GM19240 (cell line): ENCODE data around the gene KATNA1.
A peak's percentile ranks its signal among the peaks of the same experiment; 100 is the strongest.
"Not testable (repeated sequence)": the region's sequence is repeated elsewhere in the genome, so short reads cannot be mapped to it uniquely, and the experiment has no call there.

Experiments used
- DNase-seq: peaks from one replicate; pipeline ENCODE4 v3.0.0; 2011; ENCODE audit warnings: low spot score; ENCODE audit not compliant: insufficient read length

KATNA1 gene

DNA sequence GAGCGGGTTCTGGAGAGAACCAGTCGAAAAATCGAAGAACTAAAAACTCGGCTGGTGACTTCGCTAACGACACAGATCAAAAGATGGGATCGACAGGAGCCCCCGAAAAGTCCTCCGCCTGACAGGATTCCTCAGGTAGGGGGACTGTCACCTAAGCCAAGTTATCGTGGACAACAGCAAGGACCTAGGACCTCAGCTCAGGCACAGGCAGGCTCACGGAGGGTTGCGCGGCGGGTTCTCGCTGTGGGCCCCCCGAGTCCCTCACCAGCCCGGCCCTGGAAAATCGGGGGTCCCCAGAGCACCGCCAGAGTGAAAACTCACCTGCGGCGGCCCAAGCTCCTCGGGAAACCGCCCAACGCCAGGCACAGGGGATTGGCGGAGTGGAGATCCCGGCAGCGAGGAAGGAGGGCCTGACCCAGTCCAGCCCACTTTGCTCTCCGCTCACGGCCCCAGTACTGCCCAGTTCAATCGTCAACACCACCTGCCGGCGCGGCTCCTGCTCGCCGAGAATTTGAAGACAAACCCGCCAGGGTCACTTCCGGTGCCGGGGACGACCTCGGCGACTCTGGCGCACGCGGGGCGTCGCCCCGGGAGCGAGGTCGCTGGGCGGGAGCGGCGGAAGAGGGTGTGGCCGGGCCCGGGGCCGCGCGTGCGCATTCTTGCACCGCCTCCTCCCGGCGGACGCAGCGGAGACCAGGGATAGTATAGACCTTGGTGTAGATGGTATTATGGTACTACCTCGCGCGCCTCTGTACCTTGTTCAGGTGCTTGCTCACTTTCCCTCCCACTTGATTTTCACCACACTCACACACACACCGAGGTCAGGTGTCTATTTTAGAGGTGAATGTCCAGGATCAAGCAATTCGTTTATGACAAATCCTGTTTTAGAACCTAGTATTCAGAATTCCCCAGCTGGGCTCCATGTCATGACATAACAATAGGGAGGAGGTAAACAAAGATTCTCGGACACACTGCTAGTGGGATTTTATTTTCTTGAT lies at the start of gene KATNA1:
KATNA1 (minus strand) TSS at position 567 of the 998 bp plus-strand sequence. CDS start 10,167 bp downstream, outside the sequence.
- peak; percentile 86 for DNase-seq

DNA sequence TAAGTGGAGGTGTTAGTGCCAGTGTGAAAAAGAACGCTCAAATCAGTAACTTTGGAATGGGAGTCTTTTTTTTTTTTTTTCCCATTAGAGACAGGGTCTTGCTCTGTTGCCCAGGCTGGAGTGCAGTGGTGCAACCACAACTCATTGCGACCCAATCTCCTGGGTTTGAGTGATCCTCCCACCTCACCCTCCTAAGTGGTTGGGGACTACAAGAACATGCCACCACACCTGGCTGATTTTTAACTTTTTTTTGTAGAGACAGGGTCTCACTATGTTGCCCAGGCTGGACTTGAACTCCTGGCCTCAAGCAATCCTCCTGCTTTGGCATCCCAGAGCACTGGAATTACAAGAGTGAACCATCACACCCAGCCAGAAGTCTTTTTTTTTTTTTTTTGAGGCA lies 49.7 kb upstream of the KATNA1 start:
- DNase-seq: no peak

DNA sequence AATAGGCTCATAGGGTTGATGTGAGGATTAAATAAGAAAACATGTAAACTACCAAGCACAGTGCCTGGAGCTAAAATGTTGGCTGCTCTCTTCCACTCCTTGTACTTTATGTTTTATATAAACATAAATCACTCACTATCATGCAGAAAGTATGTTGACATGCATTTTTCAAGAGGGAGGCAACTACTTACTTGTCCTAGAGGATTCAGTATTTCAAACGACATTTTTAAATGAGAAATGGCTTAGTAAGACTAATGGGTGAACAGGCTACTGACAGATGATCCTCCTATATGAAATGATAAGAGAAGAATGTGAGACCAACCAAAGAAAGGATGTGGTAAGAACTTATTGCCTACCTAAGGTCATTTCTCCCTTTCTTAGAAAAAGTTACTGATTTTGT lies 48.4 kb upstream of the KATNA1 start:
- DNase-seq: no peak

- no peak for DNase-seq
Observed at GRCh38 chr6:149694921-149695320, 46.4 kb upstream of the KATNA1 start.

DNA sequence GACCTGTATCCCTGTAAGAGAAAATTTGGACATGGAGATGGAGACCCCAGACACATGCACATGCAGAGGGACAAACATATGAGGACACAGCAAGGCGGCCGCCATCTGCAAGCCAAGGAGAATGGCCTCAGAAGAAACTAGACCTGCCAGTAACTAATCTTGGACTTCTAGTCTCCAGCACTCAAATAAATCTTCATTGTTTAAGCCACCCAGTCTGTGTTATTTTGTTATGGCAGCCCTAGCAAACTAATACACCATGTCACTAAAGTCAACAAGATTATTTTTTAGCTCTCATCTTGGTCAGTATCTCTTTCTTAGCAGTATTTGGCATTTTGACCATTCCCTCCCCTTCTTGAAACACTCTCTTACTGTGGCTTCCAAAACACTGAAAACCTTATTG lies 42.7 kb upstream of the KATNA1 start:
- no peak for DNase-seq

GRCh38 chr6:149686230-149686629 lies 37.7 kb upstream of the KATNA1 start:
- DNase-seq: no peak

DNA sequence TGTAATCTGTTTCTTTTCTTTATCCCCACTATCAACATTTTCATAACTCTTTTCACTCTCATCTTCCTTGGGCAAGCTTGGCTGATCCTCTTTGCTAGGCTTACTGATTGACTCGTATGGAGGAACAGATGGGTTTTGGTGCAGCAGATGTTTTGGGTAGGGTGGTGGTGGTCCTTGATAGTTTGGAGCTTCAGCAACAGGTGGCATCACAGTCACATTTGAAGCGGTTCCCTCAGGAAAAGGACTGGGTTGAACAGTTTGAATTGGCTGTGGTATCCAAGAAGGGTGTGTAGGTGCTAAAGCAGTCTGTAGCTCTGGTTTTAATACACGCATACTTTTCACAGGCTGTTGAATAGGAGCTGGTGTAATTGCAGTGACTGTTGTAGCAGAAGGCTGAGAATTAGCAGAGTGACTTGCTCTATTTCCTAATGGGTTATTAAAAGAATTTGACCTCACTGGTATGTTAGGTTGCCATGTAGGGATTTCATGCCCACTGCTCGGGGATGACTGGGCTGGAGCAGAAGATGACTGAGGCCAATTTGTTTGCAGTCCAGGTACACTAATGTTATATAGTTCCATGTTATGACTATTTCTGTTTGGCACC lies 34.8 kb upstream of the KATNA1 start:
- DNase-seq: no peak

DNA sequence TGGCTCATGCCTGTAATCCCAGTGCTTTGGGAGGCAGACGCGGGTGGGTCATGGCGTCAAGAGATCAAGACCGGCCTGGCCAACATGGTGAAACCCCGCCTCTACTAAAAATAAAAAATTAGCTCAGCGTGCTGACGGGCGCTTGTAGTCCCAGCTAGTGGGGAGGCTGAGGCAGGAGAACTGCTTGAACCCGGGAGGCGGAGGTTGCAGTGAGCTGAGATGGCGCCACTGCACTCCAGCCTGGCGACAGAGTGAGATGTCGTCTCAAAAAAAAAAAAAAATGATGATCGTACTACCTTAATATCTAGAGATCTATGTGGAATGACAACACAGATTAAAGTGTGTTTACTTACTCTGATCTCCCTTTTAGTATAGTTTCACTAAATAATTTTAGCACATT lies 33.3 kb upstream of the KATNA1 start:
- not testable (repeated sequence) for DNase-seq

GRCh38 chr6:149681209-149681608 lies 32.7 kb upstream of the KATNA1 start:
- no peak for DNase-seq

GRCh38 chr6:149680503-149680902 lies 32.0 kb upstream of the KATNA1 start:
- peak; percentile 13 for DNase-seq

- not testable (repeated sequence) for DNase-seq
Observed at GRCh38 chr6:149672265-149672664, 23.8 kb upstream of the KATNA1 start.

DNA sequence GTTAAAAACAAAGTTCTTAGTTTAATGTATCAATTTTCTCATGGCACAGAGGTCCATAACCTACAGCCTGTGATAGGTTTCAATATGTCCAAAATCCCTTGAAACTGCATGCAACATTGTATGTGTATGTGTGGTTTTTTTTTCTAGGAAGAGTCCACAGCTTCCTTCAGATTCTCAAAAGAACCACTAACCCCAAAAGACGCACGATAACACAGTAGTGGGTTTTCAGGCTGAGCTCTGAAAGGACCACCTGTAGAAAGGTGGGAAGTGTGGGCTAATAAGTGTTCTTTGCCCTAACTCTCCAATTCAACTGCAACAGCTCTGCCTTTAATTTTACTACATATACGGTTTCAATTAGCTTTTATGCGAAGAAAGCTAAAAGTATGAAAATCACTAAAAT lies 11.5 kb upstream of the KATNA1 start:
- DNase-seq: no peak

DNA sequence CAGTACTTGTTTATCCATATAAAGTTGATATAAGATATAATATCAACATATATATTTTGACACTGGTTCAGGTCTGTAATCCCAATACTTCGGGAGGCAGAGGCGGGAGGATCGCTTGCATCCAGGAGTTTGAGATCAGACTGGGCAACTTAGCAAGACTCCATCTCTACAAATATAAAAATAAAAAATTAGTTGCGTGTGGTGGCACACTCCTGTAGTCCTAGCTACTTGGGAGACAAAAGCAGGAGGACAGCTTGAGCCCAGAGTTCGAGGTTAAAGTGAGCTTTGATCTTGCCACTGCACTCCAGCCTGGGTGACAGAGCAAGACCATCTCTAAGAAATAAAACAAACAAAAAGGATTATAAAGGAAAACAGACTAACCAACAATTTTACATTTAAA lies 8.9 kb upstream of the KATNA1 start:
- DNase-seq: no peak

GRCh38 chr6:149651056-149651455 lies 2.5 kb upstream of the KATNA1 start:
- DNase-seq: no peak

GRCh38 chr6:149646599-149646998 lies 1.9 kb downstream of the KATNA1 start:
- no peak for DNase-seq

DNA sequence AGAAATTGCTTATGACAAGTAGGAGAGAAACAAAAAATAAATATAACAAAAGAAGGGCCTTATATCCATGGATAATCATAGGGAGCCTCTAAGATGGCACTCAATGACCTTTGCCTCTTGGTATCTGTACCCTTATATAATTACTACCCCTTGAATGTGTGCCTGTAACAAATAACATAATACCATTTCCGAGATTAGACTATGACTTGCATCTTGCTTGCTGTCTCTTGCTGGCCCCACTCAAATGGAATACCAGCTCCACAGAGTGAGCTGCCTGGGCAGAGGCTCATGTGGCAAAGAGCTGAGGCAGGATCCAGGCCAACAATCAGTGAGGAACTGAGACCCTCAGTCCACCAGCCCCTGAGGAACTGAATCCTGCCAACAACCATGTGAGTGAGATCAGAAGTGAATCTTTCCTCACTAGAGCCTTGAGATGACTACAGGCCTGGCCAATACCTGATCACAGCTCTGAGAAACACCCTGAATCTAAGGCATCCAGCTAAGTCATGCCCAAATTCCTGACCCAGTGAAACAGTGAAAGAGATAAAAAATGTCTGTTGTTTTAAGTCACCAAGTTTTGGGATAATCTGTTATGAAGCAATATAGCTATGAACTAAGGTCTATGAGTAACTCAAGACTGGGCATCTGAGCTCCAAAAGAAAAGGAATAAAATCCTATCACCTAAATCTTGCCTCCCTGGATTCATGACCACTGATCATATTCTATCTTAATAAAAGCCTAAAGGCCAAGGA lies 5.5 kb downstream of the KATNA1 start:
- no peak for DNase-seq

- no peak for DNase-seq
Observed at GRCh38 chr6:149636124-149636523, 12.4 kb downstream of the KATNA1 start.

- DNase-seq: no peak
Observed at GRCh38 chr6:149634315-149634714, 14.2 kb downstream of the KATNA1 start.

- no peak for DNase-seq
Observed at GRCh38 chr6:149628875-149629510, 19.5 kb downstream of the KATNA1 start.

GRCh38 chr6:149627672-149628071 lies 20.8 kb downstream of the KATNA1 start:
- DNase-seq: no peak

GRCh38 chr6:149615805-149616204 lies 32.7 kb downstream of the KATNA1 start:
- no peak for DNase-seq
